ENCODE results near the gene CLN6. TPM values are rescaled to one million over a fixed set of nuclear protein-coding genes. Genes with fewer than 3 reads are reported as not detected.

The CLN6 gene
- total RNA-seq, 3 donors from 2014 or later: 20.1 to 39.2 (median 31.0) TPM

DNA sequence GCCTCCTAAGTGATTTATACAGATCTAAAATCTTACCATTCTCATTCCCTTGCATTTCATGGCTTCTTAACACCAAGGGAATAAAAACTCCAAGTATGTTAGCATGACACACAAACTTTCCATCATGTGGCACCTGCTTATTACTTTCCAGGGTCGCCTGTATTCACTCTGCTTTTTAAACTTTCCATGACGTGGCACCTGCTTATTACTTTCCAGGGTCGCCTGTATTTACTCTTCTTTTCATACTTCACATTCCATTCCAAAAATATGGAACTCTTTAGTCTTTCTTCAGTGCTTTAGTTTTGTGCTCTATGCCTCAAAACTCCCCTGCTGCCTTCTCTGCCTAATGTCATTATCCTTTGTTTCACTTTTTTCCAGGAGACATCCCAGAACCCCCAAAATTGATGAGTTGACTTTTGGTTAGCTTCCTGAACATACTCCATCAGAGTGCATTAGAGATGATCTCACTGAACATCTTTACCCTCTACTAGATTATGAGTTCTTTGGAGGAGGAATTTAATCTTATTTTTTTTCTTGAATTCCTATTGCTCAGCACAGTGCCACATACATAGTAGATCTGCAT is 71.4 kb downstream of the CLN6 start:
- no peaks in the 10 kb centered on the region for H3K9me3 ChIP-seq
- TF ChIP-seq, protein P1, sequence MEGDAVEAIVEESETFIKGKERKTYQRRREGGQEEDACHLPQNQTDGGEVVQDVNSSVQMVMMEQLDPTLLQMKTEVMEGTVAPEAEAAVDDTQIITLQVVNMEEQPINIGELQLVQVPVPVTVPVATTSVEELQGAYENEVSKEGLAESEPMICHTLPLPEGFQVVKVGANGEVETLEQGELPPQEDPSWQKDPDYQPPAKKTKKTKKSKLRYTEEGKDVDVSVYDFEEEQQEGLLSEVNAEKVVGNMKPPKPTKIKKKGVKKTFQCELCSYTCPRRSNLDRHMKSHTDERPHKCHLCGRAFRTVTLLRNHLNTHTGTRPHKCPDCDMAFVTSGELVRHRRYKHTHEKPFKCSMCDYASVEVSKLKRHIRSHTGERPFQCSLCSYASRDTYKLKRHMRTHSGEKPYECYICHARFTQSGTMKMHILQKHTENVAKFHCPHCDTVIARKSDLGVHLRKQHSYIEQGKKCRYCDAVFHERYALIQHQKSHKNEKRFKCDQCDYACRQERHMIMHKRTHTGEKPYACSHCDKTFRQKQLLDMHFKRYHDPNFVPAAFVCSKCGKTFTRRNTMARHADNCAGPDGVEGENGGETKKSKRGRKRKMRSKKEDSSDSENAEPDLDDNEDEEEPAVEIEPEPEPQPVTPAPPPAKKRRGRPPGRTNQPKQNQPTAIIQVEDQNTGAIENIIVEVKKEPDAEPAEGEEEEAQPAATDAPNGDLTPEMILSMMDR (IDR thresholded peaks at IDR 0.05): no peak
- H3K36me3 ChIP-seq (ENCODE audit: low read depth): no peaks in the 10 kb centered on the region
- intact Hi-C loops (cut with DNase I, micrococcal nuclease): loop anchor here in 1 of 2 donors (10.0 kb wide), 1 partner anchor 293 kb away; no protein-coding TSS in a partner anchor
- H3K4me3 ChIP-seq: no peak overlapping the region
- H3K4me1 ChIP-seq (ENCODE audit: low read depth): no peaks in the 10 kb centered on the region
- no peak for DNase-seq
- no peak for ATAC-seq

DNA sequence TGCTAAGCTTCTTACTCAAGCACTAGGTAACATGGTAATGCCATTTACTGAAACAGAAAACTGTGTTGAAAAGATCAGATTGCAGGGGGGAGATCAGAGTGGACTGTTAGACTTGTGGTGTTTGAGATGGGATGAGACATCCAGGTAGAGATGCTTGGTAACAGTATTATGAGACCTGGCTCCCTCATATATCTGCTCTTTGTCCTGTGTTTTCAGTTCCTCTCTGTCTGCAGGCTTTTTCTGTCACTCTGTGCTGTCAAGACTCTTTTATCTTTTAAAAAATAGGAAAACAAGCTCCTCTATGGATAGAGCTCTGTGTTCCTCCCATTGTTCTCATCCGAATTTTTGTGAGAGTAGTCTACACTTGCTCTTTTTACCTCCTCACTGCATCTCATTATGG is 72.5 kb downstream of the CLN6 start:
- TF ChIP-seq, protein P1 (IDR thresholded peaks at IDR 0.05): no peak
- Histone ChIP-seq H3K36me3 (ENCODE audit: low read depth) (no peaks in the 10 kb centered on the region), H3K9me3 (no peaks in the 10 kb centered on the region), H3K4me1 (ENCODE audit: low read depth) (no peaks in the 10 kb centered on the region), H3K4me3 (no peak overlapping the region)
- ATAC-seq (no peak), DNase-seq (no peak)
- intact Hi-C loops (cut with DNase I, micrococcal nuclease): loop anchor here in 1 of 2 donors (10.0 kb wide), 1 partner anchor 292 kb away; no protein-coding TSS in a partner anchor

Other genes with a start within 250 kb of the CLN6 start
- 10 to 100 TPM; 35.4 to 59.3 (median 37.7) TPM for gene PIAS1, start 175.4 kb downstream of the CLN6 start, total RNA-seq
- gene CALML4, start 24.4 kb downstream of the CLN6 start, total RNA-seq: 100 to 1,000 TPM in 1 of 3 donors, 10 to 100 TPM in 2; 50.8 to 122 (median 98.1) TPM
- 10 to 100 TPM; 50.4 to 65.3 (median 65.3) TPM for gene FEM1B, start 48.0 kb upstream of the CLN6 start, total RNA-seq
- gene ITGA11, start 202.4 kb upstream of the CLN6 start, total RNA-seq: 1 to 10 TPM; 1.8 to 2.4 (median 2.1) TPM

Data from mucosa of descending colon (tissue), 3 donors.